HepG2 (cell line): ENCODE measurements around the gene SURF6.
"Not testable (repeated sequence)": the region's sequence is repeated elsewhere in the genome, so short reads cannot be mapped to it uniquely, and the experiment has no call there.

Experiments used
- FOXO4 ChIP-seq: sonication (generic); formaldehyde crosslinking; conservative IDR thresholded peaks from 2 replicates; pipeline ENCODE4 v1.8.1; 2023; ENCODE audit warnings: missing genetic modification reagents
- MAFK ChIP-seq, 2 experiments: IDR thresholded peaks in 1 of 2; conservative IDR thresholded peaks in 1 of 2; 2 replicates each; pipeline ENCODE4 v1.6.1; 2011; ENCODE audit warnings: improper control_type of control experiment in 2 of 2, low read length in 2 of 2
- MAZ ChIP-seq, 2 experiments: sonication (generic) in 1 of 2; formaldehyde crosslinking in 1 of 2; IDR thresholded peaks; 2 replicates each; pipeline versions ENCODE4 v1.5.0 to v1.6.1; 2012 to 2020; ENCODE audit warnings: low read depth in 2 of 2, mild to moderate bottlenecking in 2 of 2, borderline replicate concordance in 1 of 2, improper control_type of control experiment in 1 of 2, low read length in 1 of 2, missing genetic modification reagents in 1 of 2, moderate library complexity in 1 of 2
- NFIC ChIP-seq: IDR thresholded peaks from 2 replicates; pipeline ENCODE4 v1.6.1; 2012; ENCODE audit warnings: mild to moderate bottlenecking, low read length, inconsistent platforms
- PHF21A ChIP-seq: sonication (generic); formaldehyde crosslinking; IDR thresholded peaks from 2 replicates; pipeline ENCODE4 v1.5.0; 2020; ENCODE audit warnings: mild to moderate bottlenecking, missing genetic modification reagents
- SMAD3 ChIP-seq: sonication (generic); formaldehyde crosslinking; IDR thresholded peaks from 2 replicates; pipeline ENCODE4 v1.4.0; 2020; ENCODE audit warnings: missing genetic modification reagents
- SMARCC2 ChIP-seq: fragments of 450-650 bp; IDR thresholded peaks from 2 replicates; pipeline ENCODE4 v1.6.1; 2017; ENCODE audit warnings: antibody characterized with exemption, mild to moderate bottlenecking
- THRA ChIP-seq: sonication (generic); formaldehyde crosslinking; IDR thresholded peaks from 2 replicates; pipeline ENCODE4 v1.4.0; 2020; ENCODE audit warnings: missing genetic modification reagents, borderline replicate concordance
- ZBTB26 ChIP-seq: IDR thresholded peaks from 2 replicates; pipeline ENCODE4 v1.6.1; 2016; ENCODE audit warnings: missing compliant biosample characterization, missing genetic modification reagents, borderline replicate concordance
- ZNF235 ChIP-seq: sonication (generic); formaldehyde crosslinking; IDR thresholded peaks from 2 replicates; pipeline ENCODE4 v1.8.1; 2023; ENCODE audit warnings: mild to moderate bottlenecking, missing genetic modification reagents, borderline replicate concordance
- ZNF281 ChIP-seq: sonication (generic); formaldehyde crosslinking; IDR thresholded peaks from 2 replicates; pipeline ENCODE4 v1.4.0; 2020; ENCODE audit warnings: missing genetic modification reagents, borderline replicate concordance
- ZNF652 ChIP-seq: IDR thresholded peaks from 2 replicates; pipeline ENCODE4 v1.6.1; 2016; ENCODE audit warnings: low read depth, borderline replicate concordance

GRCh38 chr9:133329306-133330156, 6.5 kb downstream of the SURF6 start:
- TF ChIP-seq ZBTB26 (CRISPR knock-in tag); THRA (CRISPR knock-in tag); PHF21A (CRISPR knock-in tag); ZNF652 (CRISPR knock-in tag); MAZ (IDR thresholded peaks at IDR 0.05; ENCODE audit: borderline replicate concordance, low read depth, low read length); MAZ (CRISPR knock-in tag; IDR thresholded peaks at IDR 0.05; ENCODE audit: low read depth); NFIC; ZNF235 (CRISPR knock-in tag); ZNF281 (CRISPR knock-in tag); SMAD3 (CRISPR knock-in tag); MAFK (conservative IDR thresholded peaks at IDR 0.05 in 1 of 2, IDR thresholded peaks at IDR 0.05 in 1 of 2; ENCODE audit: low read length in 2 of 2); FOXO4 (CRISPR knock-in tag); SMARCC2: not testable (repeated sequence)
